A673 (cell line): ENCODE measurements around the gene DLG3. TPM values are rescaled to one million over a fixed set of nuclear protein-coding genes. Genes with fewer than 3 reads are reported as not detected.

ENCODE experiments used
- BruUV-seq: library from RNA; stranded (reverse); fragments of 400-500 nt; replicated peaks from 2 replicates; lab custom pipeline; 2021; lab: Mats Ljungman, UMichigan
- CTCF ChIA-PET: fragments of 300-600 bp; sonication (Branson Sonifier 250); formaldehyde crosslinking; loops from one replicate; lab custom pipeline; 2022; ENCODE audit warnings: antibody characterized with exemption; lab: Charles Lee
- POLR2A ChIA-PET: fragments of 300-600 bp; sonication (Branson Sonifier 250); formaldehyde crosslinking; loops from one replicate; lab custom pipeline; 2022; ENCODE audit warnings: antibody characterized with exemption; ENCODE audit not compliant: low non-redundant PET; lab: Charles Lee
- DNase-seq: peaks from one replicate; pipeline ENCODE4 v3.0.0-alpha.2; 2015; ENCODE audit warnings: low spot score
- H3K27ac ChIP-seq: fragments of 200-600 bp; sonication (generic); 2 replicates; pipeline ENCODE4 v1.5.1; 2016; ENCODE audit warnings: mixed run types, low read depth, mild to moderate bottlenecking, mixed read lengths, antibody characterized with exemption, low read length; ENCODE audit not compliant: poor library complexity, severe bottlenecking
- H3K27me3 ChIP-seq: fragments of 200-600 bp; sonication (generic); replicated peaks from 2 replicates; pipeline ENCODE4 v1.6.1; 2017; ENCODE audit warnings: mixed run types, low read depth, mild to moderate bottlenecking, mixed read lengths, antibody characterized with exemption, low read length; ENCODE audit not compliant: insufficient read depth, poor library complexity
- H3K36me3 ChIP-seq: fragments of 200-600 bp; sonication (generic); 2 replicates; pipeline ENCODE4 v1.6.1; 2016; ENCODE audit warnings: mixed run types, mild to moderate bottlenecking, mixed read lengths, antibody characterized with exemption, low read length; ENCODE audit not compliant: insufficient read depth, poor library complexity, severe bottlenecking
- H3K4me1 ChIP-seq: fragments of 200-600 bp; sonication (generic); 2 replicates; pipeline ENCODE4 v1.6.1; 2017; ENCODE audit warnings: mixed run types, mild to moderate bottlenecking, mixed read lengths, antibody characterized with exemption, low read length; ENCODE audit not compliant: insufficient read depth, poor library complexity, severe bottlenecking
- H3K4me3 ChIP-seq: fragments of 200-600 bp; sonication (generic); 2 replicates; pipeline ENCODE4 v1.5.1; 2016; ENCODE audit warnings: low read depth, mixed run types, mild to moderate bottlenecking, mixed read lengths, low read length; ENCODE audit not compliant: poor library complexity, severe bottlenecking
- H3K9me3 ChIP-seq: fragments of 200-600 bp; sonication (generic); 2 replicates; pipeline ENCODE4 v1.6.1; 2016; ENCODE audit warnings: mixed run types, low read depth, mild to moderate bottlenecking, mixed read lengths, antibody characterized with exemption, low read length; ENCODE audit not compliant: poor library complexity, severe bottlenecking
- CTCF ChIP-seq: fragments of 300-800, 200-600 bp; sonication (generic); conservative IDR thresholded peaks from 2 replicates; pipeline ENCODE4 v1.5.1; 2017; ENCODE audit warnings: low read depth, mild to moderate bottlenecking, antibody characterized with exemption, low read length, moderate library complexity, mixed read lengths
- EZH2 ChIP-seq: fragments of 200-600 bp; sonication (generic); IDR thresholded peaks from 2 replicates; pipeline ENCODE4 v1.6.1; 2017; ENCODE audit warnings: borderline replicate concordance, low read depth, mild to moderate bottlenecking, mixed read lengths, antibody characterized with exemption, low read length; ENCODE audit not compliant: poor library complexity, severe bottlenecking
- intact Hi-C: fragments of 100-400 bp; cut with micrococcal nuclease; formaldehyde crosslinking; loops from one replicate; pipeline ENCODE4 v1.10.0; 2022; ENCODE audit not compliant: unreplicated experiment
- total RNA-seq: library from RNA; stranded (reverse); gene quantifications from 2 replicates; pipeline ENCODE4 v1.2.3, GENCODE V29; 2021

DLG3 gene
- total RNA-seq, 1 experiment from 2014 or later: 32.8 TPM

DNA sequence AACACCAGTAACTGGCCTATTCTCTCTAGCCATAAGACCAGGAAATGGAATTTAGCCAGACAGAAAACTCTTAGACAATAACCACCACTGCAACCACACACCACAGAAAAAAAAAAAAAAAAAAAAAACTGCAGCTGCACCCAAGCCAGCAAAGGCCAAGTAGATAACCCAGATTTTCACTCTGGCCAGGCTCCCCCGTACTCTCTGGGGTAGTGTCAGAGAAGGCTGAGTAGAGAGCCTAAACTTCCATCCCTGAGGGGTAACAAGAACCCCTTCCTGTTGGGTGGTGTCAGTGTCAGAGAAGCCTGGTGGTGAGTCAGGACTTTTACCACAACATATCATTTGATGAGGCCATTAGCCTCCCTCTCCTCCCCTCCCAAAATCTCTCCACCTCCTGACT, 5.6 kb upstream of the DLG3 start:
- POLR2A ChIA-PET: no interaction called here
- H3K4me3 ChIP-seq: no peak overlapping the region
- TF ChIP-seq CTCF (no peak), EZH2 (no peak)
- no TSS peak for BruUV-seq
- intact Hi-C loops: no loop called here
- peaks cover 30% of the 10 kb centered on the region for H3K27me3 ChIP-seq
- H3K36me3 ChIP-seq: no peaks in the 10 kb centered on the region
- H3K9me3 ChIP-seq: no peaks in the 10 kb centered on the region
- no peak overlapping the region for H3K27ac ChIP-seq
- CTCF ChIA-PET: no interaction called here
- no peaks in the 10 kb centered on the region for H3K4me1 ChIP-seq
- no peak for DNase-seq

DNA sequence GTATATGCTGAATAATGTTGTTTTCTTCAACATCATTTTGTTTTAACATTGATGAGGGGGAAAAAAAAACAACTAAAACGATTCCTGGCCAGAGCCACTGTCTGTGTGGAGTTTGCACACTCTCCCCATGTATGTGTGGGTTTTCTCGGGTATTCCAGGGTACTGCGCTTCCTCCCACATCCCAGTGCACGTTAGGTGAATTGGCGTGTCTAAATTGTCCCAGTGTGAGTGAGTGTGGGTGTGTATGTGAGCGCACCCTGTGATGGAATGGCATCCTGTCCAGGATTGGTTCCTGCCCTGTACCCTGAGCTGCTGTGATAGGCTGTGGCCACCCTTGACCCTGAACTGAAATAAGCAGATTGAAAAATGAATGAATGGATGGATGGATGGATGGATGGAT, 2.4 kb upstream of the DLG3 start:
- ChIA-PET POLR2A (no interaction called here), CTCF (no interaction called here)
- no peaks in the 10 kb centered on the region for H3K9me3 ChIP-seq
- BruUV-seq: no TSS peak
- intact Hi-C loops: no loop called here
- H3K27me3 ChIP-seq: peaks cover 51% of the 10 kb centered on the region
- no peaks in the 10 kb centered on the region for H3K4me1 ChIP-seq
- no peak overlapping the region for H3K27ac ChIP-seq
- H3K4me3 ChIP-seq: no peak overlapping the region
- no peaks in the 10 kb centered on the region for H3K36me3 ChIP-seq
- DNase-seq: no peak
- TF ChIP-seq CTCF (no peak), EZH2 (no peak)

DNA sequence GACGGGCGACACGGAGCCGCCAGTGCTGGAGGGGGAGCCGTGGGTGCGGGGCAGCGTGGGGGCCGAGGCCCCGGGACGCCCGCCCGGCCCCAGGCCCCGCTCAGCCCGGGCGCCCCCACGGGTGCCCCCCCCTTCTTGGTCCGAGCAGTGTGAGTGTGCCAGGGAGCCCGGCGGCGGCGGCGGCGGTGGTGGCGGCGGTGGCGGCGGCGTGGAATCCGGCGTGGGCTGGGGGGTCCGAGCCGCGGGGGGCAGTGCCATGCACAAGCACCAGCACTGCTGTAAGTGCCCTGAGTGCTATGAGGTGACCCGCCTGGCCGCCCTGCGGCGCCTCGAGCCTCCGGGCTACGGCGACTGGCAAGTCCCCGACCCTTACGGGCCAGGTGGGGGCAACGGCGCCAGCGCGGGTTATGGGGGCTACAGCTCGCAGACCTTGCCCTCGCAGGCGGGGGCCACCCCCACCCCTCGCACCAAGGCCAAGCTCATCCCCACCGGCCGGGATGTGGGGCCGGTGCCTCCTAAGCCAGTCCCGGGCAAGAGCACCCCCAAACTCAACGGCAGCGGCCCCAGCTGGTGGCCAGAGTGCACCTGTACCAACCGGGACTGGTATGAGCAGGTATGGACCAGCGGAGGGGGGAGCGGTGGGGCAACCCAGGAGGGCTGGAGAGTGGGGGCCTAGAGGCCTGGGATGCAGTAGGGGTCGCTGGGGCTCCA, 466 bp downstream of the DLG3 start:
- Histone ChIP-seq H3K36me3 (no peaks in the 10 kb centered on the region), H3K4me1 (no peaks in the 10 kb centered on the region), H3K27me3 (peaks cover 49% of the 10 kb centered on the region), H3K4me3 (no peak overlapping the region), H3K27ac (no peak overlapping the region), H3K9me3 (no peaks in the 10 kb centered on the region)
- ChIA-PET CTCF (no interaction called here), POLR2A (no interaction called here)
- intact Hi-C loops: no loop called here
- DNase-seq: no peak
- no peak for TF ChIP-seq EZH2
- BruUV-seq: no TSS peak

DNA sequence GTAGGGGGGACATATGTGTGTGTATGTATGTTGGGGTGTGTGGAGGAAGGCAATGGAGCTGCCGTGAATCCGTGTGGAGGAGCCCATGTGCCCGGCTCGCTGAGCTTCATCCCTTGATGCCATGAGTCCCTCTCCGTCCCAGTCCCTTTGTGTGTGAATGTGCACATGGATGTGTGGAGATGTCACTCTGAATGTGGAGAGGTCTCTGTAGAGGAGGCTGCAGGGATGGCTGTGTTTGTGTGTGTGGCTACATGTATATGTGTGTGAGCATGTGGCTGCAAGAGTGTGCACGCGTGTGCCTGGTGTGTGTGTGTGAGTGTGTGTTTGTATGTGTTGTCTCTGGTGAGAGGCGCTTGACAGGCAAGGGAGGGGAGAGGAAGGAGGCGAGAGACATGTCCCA, 1.3 kb downstream of the DLG3 start:
- no peaks in the 10 kb centered on the region for H3K4me1 ChIP-seq
- no peaks in the 10 kb centered on the region for H3K9me3 ChIP-seq
- H3K4me3 ChIP-seq: no peak overlapping the region
- CTCF ChIA-PET: no interaction called here
- H3K27ac ChIP-seq: no peak overlapping the region
- intact Hi-C loops: no loop called here
- peaks cover 47% of the 10 kb centered on the region for H3K27me3 ChIP-seq
- no TSS peak for BruUV-seq
- no peak for DNase-seq
- TF ChIP-seq CTCF: no peak
- no peak for TF ChIP-seq EZH2
- no peaks in the 10 kb centered on the region for H3K36me3 ChIP-seq
- POLR2A ChIA-PET: interaction anchor here (0.6 kb wide), 1 partner anchor 28 kb away, joined by 4 read pairs; no protein-coding TSS in a partner anchor
